HG03095 (cell line): ENCODE measurements around the gene DNM1L.

Source experiments
- ATAC-seq: cut with Tn5 transposase; IDR thresholded peaks from one replicate; pipeline ENCODE4 v1.9.1; 2021; ENCODE audit warnings: moderate library complexity; ENCODE audit not compliant: unreplicated experiment

The DNM1L gene

GRCh38 chr12:32755654-32756475, 76.8 kb downstream of the DNM1L start, which contains the start of gene YARS2:
Gene YARS2 (minus strand): TSS chr12:32755897. CDS start chr12:32755874, 23 bp downstream.
- ATAC-seq: peak; percentile 91

GRCh38 chr12:32756476-32757066, 77.5 kb downstream of the DNM1L start:
- no peak for ATAC-seq

GRCh38 chr12:32757157-32757556, 78.1 kb downstream of the DNM1L start:
- ATAC-seq: no peak

- no peak for ATAC-seq
These were observed 82.6 kb downstream of the DNM1L start for GRCh38 chr12:32761716-32762115.

- ATAC-seq: no peak
These were observed 86.8 kb downstream of the DNM1L start for GRCh38 chr12:32765906-32766305.

GRCh38 chr12:32768518-32768917, 89.4 kb downstream of the DNM1L start:
- no peak for ATAC-seq

GRCh38 chr12:32770141-32770540, 91.0 kb downstream of the DNM1L start:
- no peak for ATAC-seq

GRCh38 chr12:32773691-32774090, 94.6 kb downstream of the DNM1L start:
- ATAC-seq: no peak

- ATAC-seq: no peak
These were observed 97.2 kb downstream of the DNM1L start for GRCh38 chr12:32776258-32776657.

- ATAC-seq: no peak
These were observed 98.1 kb downstream of the DNM1L start for GRCh38 chr12:32777159-32777558.

GRCh38 chr12:32777691-32778175, 98.6 kb downstream of the DNM1L start:
- no peak for ATAC-seq

GRCh38 chr12:32780071-32780470, 101.0 kb downstream of the DNM1L start:
- ATAC-seq: no peak

GRCh38 chr12:32783029-32783428, 103.9 kb downstream of the DNM1L start:
- ATAC-seq: no peak

- ATAC-seq: no peak
These were observed 106.5 kb downstream of the DNM1L start for GRCh38 chr12:32785557-32785956.

- ATAC-seq: no peak
These were observed 109.3 kb downstream of the DNM1L start for GRCh38 chr12:32788405-32788804.

GRCh38 chr12:32789446-32789845, 110.3 kb downstream of the DNM1L start:
- ATAC-seq: no peak

- ATAC-seq: no peak
These were observed 110.8 kb downstream of the DNM1L start for GRCh38 chr12:32789916-32790315.

GRCh38 chr12:32794281-32794680, 115.2 kb downstream of the DNM1L start:
- no peak for ATAC-seq
